GM21576 (cell line): ENCODE measurements around the gene NT5DC3.

ENCODE experiments used
- ATAC-seq: cut with Tn5 transposase; IDR thresholded peaks from one replicate; pipeline ENCODE4 v1.9.1; 2021; ENCODE audit warnings: mild to moderate bottlenecking, moderate library complexity; ENCODE audit not compliant: unreplicated experiment

The NT5DC3 gene

DNA sequence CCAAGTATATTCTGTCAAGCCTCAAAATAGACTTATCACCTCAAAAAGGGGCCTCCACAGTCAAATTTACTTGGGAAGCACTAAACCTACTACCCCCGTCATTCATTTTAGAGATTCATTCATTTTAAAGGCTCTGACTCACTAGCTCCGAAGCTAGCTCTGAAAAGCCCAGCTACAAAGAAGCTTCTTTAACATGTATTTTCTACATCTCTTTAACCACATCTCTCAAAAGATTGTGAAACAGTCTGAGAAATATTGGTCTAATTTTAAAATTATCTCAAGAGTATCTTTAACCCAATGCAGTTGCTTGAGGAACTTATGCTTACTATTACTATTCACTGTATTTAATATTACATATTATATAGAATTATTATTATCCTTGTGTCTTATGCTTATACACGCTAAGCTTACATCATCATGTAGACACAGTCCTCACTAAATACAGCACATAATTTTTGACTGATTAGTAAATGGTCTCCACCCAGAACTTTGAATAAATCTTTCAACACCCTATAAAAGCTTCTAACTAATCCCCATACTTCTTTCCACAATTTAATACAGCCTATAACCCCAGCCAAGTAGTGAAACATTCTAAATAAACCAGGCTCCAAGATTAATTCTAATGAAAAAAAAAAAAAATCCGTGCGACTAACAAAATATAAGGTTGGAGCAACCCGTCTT, 7.8 kb downstream of the NT5DC3 start:
- ATAC-seq = no peak

DNA sequence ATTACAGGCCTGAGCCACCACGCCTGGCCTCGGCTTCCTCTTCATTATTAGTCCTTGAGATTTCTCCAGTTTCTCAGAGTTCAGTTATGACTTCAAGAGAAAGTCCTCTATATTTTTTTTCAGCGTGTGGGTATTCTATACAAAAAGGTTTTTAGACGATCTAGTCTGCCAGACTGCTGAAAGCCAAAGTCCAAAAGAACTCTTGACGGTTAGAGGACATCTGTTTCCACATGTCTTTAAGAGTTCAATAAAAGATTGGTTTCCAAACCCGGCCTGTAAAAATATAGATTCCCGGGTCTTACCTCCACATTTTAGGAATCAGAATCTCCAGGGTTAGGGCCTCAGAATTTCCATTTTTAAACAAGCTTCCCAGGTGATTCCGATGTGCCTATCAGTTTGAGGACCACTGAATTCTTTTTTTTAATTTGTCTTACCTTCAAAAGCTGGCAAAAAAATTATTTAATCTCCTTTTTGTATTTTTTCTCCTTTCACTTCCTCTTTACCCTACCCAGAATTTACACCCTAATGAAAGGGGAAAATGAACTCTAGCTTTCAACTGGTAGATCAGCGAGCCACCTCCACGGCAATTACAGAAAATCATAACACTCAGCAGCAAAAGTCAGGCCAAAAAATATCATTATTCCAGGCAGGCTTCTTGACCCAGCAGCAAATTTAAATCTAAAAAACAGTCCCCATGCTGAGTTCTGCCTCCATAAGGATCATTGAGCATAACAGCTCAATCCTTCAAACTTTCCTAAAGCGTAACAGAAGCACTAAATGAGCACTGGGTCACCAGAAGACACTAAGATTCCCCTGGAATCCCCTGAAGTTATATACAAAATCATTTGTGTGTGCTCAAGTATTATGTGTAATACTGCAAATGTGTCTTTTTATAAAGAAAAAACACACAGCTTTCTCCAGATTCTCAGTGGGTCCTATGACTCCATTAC, 8.7 kb downstream of the NT5DC3 start:
- ATAC-seq = no peak

DNA sequence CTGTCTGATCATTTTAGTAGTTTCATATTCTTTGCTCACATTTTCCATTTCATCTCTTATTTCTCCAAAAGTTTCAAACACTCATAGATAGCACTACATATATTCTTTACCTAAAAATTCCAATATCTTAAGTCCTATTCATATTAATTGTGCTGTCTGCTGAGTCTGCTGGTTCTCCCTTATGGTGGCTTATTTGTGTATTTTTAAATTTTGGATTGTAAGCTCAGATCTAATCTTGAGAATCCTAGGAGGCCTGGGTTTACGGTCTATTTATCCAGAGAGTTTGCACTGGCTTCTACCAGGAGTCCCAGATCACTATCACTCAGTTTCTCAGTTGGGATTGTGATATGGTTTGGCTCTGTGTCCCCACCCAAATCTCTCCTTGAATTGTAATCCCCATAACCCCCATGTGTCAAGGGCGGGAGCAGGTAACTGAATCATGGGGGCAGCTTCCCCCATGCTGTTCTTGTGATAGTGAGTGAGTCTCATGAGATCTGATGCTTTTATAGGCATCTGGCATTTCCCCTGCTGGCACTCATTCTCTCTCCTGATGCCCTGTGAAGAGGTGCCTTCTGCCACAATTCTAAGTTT, 10.2 kb downstream of the NT5DC3 start:
- ATAC-seq = no peak

DNA sequence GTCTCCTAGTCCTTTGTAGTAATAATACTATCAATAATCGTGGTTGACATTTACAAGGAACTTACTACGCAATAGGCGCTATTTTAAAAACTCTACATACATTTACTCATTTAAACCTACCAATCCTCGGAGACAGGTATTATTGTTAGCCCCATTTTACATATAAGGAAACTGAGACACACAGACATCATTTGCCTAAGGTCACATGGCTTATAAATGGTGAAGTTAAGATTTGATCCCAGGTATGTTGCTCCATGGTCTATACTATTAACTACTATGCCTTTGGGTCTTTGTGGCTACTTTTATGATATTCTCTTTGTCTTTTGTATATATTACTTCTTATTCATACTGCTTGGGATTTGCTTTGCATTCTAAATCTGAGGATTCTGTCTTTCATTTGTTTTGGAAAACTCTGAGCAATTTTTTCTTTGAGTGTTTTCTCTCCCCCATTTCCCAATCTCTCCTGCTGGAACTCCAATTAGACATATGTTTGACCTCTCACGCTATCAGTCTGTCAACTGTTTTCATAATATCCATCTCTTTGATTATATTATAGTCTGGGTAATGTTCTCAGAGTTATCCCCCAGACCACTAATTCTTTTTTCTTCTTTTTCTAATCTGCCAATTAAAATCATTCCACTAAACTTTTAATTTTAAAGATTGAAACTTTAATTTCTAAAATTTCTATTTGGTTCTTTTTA, 10.9 kb downstream of the NT5DC3 start:
- ATAC-seq = no peak

DNA sequence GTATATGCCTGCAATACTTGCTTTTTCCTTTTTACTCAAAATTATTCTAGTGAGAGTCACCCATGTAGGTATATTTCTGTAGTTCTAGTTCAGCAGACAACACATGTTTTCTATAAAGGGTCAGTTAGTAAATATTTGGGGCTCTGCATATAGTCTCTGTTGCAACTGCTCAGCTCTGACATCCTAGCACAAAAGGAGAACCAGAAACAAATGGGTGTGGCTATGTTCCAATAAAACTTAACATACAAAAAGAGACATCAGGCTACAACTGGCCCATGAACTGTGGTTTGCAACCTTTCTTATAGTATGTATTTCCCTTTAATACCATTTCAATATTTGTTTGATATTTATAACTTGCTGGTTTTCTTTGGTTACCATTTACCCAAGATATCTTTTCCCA, 11.9 kb downstream of the NT5DC3 start:
- no peak for ATAC-seq

DNA sequence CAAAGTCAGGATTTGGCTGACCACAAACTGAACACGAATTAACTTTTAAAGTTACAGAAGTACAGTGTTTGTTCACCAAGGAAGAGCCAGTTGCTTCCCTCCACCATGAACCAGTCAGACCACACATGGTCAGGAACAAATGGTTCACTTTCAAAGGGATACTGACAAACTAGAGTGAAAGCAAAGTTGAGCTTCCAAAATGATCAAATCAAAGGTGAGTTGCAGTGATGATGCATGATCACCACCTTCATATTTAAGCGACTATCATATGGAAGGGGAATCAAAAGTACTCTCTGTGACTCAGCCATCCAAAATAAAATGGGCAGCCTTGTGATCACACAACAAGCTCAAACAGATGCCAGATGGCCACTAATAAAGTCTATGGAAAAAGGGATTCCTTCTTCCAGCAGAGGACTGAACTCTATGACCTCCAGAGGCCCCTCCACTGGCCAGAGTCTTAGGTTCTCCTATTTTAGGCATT, 13.1 kb downstream of the NT5DC3 start:
- ATAC-seq = no peak

DNA sequence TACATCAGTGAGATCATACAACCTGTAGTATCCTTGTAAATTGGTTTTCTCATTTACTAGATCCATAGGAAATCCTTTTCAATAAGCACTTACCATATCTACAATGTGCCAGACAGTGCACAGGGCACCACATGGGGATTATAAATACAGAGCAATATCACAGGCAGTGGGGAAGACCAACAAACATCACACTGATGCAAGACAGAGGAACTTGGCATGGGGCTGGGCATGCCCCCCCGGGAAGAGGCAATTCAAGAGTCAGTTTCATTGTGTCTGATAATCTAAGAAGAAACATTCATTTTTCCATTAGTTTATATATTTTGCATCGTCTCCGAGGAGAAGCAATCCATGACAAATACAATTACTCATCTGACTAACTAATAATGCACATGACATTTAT, 16.2 kb downstream of the NT5DC3 start:
- no peak for ATAC-seq

DNA sequence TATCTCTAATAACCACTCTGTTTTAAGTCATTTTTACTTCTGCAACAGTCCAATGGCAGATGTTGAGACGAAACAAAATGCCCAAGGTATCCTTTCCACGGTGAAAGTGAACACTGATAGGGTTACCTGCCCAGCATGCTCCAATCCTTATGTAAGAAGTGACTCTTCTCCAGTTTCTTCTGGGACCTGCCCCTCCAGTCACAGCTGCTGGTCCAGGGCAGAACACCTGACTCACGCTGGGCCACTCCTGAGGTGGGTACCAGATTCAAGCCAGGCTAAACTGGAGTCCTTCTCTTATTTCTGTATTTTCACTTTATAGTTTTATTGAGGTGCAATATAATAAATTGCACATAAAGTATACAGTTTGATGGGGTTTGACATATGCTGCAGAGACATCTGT, 16.7 kb downstream of the NT5DC3 start:
- no peak for ATAC-seq

DNA sequence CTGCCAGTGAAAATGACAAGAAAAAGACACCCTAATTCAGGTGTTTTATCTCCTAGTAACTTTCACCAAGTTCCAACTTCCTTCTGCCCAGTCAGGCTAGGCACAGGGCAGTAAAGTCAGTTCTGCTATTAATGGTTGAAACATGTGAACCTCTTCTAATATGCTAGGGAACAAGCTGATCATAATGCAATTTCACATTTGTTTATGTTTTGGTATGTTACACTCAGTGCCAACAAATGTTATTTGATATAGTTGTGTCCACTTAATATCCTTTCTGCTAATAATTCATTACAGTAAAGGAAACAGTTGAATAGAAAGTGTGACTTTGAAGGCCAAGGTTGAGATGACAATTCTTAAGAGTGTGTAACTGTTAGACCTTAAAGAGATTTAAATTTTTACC, 17.2 kb downstream of the NT5DC3 start:
- no peak for ATAC-seq

DNA sequence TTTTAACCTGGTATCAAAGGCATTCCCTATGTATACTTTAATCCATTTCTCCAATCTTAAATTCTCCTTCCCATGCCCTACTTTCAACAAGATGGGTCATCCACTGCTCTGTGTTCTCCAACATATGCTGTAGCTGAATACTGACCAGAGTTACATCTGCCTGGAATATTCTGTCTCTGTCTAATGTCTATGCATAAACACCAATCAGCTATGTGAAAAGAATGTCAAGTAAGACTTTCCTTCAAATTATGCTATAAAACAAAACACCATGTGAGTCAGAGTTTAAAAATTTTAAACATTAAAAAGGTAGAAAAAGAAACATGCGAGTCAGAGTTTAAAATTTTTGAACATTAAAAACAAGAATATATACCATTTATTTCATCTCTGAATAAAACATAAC, 19.3 kb downstream of the NT5DC3 start:
- no peak for ATAC-seq

DNA sequence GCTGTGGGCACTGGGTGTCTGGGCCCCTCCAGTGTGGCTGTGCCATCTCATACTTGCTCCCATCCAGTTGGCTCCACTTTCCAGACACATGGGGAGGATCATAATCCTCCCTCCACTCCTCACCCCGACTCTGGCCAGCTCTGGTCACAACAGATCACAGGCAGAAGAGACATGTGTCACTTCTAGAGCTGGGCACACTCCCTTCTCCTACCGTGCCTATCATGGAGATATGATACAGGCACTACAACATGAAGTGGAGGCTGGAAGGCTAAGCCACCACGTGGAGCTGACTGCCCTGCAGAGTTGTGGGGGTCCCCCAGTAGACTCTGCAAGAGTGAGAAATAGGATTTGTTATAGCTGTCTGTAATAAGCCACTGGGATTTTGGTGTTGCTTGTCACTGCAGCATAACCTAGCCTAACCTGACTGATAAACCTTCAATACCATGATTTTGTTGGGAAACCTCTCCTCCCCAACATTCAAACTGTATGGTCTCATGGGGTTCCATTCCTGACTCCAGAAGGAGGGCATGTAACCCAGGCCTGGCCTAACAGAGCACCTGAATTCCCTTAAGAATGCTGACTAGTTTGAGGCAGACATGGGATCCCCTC, 20.0 kb downstream of the NT5DC3 start:
- no peak for ATAC-seq

DNA sequence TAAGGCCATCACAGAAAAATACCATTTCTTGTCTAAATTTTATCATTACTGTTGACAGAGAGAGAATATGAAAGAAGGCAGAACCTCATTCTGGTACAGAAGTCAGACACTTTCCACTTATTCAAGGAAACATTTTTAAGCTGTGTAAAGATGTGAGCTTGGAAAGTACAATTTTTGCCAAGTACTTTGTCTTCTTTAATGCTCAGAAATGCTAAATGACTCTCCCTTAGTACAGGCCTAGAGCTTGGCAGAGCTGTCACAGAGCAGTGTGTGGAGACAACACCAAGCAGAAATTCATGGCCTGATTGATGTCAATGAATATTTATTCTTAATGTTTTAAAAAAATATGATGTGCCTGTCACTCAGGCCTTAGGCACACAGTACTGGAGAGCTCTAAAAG, 20.7 kb downstream of the NT5DC3 start:
- ATAC-seq = no peak

DNA sequence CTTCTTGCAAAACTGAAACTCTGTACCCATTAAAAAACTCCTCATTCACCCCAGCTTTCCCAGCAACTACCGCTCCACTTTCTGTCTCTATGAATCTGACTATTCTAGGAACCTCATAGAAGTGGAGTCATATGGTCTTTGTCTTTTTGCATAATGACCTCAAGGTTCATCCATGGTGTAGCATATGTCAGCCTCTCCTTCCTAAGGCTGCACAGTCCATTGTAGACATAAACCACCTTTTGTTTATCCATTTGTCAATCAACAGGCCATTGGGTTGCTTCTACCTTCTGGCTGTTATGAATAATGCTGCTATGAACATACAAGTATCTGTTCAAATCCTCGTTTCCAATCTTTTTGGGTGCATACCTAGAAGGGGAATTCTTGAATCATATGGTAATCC, 21.1 kb downstream of the NT5DC3 start:
- ATAC-seq = no peak

DNA sequence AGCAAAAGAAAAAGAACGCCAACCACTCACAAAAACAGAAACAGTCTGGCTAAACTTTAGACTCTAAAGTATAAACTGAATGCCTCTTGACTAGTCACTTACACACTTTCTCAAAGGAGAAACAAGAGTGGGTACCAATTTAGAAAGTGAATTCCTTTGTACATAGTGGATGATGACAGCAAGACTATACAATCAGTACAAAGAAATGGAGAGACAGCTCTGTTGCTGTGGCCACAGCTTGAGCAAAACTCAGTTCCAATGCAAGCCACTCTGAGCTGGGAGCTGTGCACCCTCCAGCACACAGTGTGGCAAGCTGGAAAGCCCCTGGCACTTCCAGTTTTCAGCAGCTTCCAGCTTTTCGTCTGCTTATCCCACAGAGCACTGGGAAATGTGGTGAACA, 21.7 kb downstream of the NT5DC3 start:
- no peak for ATAC-seq

DNA sequence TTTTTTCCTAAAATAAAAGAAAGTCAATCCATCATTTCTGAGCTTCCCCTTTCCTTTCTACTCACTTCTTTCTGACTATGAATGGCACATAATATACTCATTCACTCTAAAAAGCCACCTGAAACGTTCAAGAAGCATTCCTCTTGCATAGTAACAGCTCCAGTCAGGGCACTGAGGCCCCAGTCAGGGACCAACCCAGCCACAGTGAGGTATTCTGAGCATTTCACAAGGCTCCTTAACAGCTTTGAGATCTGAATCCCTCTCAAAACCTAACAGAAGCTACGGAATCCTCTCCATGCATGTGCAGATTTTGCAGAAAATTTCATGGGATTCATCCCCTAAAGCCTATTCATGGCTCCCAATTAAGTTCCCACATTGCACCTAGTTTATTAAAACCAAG, 23.2 kb downstream of the NT5DC3 start:
- ATAC-seq = no peak

DNA sequence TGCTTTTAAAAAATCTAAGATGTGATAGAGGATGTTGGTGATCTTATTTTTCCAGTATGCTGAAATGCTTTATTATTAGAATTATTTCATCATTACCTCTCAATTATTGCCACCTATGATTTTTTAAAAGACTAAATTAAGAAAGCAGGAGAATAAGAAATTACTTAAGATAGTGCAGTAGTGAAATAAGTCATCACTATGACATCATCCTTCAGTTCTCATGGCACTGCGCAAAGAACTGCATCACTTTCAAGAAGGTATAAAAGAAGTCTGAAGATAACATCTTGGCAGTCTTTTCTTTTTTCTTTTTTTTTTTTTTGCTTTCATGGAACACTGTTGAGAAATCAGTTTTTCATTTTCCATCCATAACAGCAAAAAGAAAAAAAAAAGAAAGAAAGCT, 24.4 kb downstream of the NT5DC3 start:
- ATAC-seq = no peak

DNA sequence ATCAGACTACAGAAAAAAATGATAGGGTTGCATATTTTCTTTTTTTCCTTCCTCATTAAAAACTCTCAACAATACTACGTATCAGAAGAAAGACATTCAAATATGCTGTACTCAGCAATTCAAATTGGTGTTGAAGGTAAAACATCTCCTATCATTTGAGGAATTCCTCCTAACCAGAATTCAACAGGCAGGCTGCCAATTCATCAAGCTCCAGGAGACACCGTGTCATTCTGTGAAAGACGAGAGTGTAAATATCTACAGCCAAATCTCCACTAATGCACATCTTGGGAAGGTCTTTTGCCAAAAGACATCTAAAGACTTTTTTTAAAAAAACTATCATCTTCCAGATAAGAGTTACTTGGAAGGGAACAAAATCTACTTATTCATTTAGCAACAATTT, 26.6 kb downstream of the NT5DC3 start:
- ATAC-seq = no peak

DNA sequence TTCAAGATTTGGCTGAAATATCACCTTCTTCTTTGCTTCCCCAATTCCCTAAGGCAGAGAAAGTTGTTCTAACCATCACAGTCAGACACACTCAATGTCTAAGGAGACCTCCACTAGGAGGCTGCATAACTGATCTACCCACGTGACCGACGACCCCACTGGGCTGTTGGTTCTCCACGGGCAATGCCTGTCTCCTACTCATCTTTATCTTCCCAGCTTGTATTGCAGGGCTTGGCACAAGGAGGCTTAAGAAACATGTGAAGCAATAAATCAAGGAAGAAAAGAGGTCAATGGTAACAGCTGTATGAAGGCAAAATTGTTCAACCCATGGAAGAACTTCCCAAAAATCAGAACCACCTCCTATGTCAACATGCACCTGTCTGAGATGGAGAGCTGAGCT, 27.1 kb downstream of the NT5DC3 start:
- no peak for ATAC-seq

DNA sequence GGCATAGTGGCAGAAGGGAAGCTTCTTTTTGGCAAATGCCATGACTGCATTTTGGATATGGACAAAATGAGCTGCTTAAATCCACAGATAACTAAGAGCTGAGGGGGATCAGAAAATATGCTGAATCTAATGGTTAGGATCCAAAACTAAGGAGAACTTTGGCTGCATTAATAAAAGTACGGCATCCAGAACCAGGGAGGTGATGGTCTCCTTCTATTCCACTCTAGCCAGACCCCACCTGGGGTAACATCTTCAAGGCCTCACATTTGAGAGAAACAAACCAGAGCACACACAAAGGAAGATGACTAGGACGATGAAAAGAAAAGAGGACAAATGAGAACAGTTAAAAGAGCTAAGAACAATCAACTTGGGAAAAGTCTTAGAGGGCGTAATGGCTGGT, 27.6 kb downstream of the NT5DC3 start:
- no peak for ATAC-seq

DNA sequence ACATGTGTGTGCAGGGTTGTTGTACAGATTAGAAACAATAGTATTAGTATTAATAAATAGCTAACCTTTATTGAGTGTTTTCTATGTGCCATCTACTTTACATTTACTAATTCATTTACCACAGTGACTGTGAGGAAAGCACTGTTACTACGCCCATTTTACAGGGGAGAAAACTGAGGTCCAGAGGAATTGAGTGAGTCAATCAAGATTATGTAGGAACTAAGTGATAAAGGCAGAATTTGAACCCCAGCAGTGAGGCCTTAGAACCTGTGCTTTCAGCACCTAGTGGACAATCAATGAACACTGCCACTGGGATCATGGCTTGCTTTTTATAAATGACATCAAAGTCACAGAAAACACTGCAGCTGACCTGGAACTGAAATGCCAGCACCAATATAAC, 28.2 kb downstream of the NT5DC3 start:
- ATAC-seq = no peak

DNA sequence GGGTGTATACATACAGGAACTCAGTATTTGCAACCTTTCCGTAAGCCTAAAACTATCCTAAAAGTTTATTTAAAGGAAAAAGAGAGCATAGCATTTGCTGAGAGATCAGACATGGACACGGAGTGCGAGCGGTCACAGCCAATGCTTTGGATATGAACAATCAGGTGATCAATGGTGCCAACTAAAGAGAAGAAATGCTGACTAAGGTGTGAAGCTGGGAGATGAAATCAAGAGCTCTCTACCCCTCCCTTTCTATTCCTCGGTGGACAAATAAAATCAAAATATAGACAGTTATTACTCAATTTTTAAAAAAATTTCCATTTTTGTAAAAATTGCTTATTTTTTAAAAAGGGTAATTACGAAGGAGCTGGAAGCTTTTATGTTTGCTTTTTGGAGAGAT, 29.2 kb downstream of the NT5DC3 start:
- no peak for ATAC-seq
